HG02970 (cell line): ENCODE measurements around the gene DOCK3.

Experiments used
- ATAC-seq: cut with Tn5 transposase; IDR thresholded peaks from one replicate; pipeline ENCODE4 v1.9.1; 2021; ENCODE audit warnings: mild to moderate bottlenecking, moderate library complexity, moderate number of reproducible peaks; ENCODE audit not compliant: unreplicated experiment, low FRiP score

The DOCK3 gene

DNA sequence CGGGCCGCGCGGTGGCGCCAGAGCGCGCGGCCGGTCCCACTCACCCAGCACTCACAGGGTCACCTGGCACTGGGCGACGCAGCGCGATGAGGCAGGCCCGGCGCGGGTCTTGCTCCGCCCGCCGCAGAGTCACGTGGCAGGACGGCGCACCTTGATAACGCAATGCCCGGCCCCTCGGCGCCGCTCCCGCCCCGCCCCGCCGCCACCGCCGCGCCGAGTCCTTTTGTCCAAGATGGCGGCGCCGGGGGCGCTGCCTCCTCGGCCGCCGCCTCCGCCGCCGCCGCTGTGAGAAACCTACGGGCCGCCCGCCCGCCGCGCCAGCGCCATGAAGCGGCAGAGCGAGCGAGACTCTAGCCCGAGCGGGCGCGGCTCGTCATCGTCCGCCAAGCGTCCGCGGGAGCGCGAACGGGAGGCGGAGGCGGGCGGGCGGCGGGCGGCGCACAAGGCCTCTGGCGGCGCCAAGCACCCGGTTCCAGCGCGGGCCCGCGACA is 716.4 kb downstream of the DOCK3 start, which contains the start of gene RBM15B:
Gene RBM15B, plus strand, starts transcription at position 211 of the 491 bp plus-strand sequence. Its CDS starts 115 bp downstream, at position 326.
- peak; percentile 91 for ATAC-seq

DNA sequence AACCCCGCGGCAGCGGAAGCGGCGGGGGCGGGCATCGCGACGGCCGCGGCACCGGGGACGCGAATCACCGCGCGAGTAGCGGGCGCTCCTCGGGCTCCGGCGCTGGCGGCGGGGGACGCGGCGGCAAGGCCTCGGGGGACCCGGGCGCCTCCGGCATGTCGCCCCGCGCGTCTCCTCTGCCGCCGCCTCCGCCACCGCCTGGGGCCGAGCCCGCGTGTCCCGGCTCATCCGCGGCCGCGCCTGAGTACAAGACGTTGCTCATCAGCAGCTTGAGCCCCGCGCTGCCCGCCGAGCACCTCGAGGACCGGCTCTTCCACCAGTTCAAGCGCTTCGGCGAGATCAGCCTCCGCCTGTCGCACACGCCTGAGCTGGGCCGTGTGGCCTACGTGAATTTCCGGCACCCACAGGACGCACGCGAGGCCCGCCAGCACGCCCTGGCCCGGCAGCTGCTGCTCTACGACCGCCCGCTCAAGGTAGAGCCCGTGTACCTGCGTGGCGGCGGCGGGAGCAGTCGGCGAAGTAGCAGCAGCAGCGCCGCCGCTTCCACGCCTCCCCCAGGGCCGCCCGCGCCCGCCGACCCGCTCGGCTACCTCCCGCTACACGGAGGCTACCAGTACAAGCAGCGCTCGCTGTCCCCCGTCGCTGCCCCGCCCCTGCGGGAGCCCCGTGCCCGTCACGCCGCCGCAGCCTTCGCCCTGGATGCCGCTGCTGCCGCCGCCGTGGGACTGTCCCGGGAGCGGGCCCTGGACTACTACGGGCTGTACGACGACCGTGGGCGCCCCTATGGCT is 717.0 kb downstream of the DOCK3 start:
- peak; percentile 21 for ATAC-seq

DNA sequence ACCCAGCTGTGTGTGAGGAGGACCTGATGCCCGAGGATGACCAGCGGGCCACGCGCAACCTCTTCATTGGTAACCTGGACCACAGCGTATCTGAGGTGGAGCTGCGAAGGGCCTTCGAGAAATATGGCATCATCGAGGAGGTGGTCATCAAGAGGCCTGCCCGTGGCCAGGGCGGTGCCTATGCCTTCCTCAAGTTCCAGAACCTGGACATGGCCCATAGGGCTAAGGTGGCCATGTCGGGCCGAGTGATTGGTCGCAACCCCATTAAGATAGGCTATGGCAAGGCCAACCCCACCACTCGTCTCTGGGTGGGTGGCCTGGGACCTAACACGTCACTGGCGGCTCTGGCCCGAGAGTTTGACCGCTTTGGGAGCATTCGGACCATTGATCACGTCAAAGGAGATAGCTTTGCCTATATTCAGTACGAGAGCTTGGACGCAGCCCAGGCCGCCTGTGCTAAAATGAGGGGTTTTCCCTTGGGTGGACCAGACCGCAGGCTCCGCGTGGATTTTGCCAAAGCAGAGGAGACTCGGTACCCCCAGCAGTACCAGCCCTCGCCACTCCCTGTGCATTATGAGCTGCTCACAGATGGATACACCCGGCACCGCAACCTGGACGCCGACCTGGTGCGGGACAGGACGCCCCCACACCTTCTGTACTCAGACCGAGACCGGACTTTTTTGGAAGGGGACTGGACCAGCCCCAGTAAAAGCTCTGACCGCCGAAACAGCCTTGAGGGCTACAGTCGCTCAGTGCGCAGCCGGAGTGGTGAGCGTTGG is 717.8 kb downstream of the DOCK3 start:
- ATAC-seq, result no peak

DNA sequence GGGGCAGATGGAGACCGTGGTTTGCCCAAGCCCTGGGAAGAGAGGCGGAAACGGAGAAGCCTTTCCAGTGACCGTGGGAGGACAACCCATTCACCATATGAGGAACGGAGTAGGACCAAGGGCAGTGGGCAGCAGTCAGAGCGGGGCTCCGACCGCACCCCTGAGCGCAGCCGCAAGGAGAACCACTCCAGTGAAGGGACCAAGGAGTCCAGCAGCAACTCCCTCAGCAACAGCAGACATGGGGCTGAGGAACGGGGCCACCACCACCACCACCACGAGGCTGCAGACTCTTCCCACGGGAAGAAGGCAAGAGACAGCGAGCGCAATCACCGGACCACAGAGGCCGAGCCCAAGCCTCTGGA is 718.4 kb downstream of the DOCK3 start:
- ATAC-seq, result no peak

DNA sequence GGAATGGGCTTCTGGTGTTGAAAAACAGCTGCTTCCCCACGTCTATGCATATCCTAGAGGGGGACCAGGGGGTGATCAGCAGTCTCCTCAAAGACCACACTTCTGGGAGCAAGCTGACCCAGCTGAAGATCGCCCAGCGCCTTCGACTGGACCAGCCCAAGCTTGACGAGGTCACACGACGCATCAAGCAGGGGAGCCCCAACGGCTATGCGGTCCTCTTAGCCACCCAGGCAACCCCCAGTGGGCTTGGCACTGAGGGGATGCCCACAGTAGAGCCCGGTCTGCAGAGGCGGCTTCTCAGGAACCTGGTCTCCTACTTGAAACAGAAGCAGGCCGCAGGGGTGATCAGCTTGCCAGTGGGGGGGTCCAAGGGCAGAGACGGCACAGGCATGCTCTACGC is 718.8 kb downstream of the DOCK3 start:
- no peak for ATAC-seq

DNA sequence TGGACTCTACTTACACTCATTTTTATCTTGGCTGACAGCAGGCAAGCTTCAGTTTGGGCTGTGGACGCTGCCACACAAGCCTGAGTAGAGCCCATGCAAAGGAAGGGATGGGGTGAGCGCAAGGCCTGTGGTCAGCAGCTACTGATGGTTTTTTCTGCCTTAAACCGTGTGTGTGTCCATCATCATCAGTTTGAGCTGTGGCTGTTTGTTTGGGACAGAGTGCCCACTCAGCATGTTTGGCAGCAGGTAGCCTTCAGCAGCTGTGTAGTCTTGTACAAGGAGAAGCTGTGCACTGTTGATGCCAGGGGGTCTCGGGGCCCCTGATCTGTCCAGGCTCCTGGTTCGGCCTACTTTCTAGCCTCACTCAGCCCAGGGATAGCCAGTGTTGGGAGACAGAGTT is 719.8 kb downstream of the DOCK3 start:
- ATAC-seq, result no peak

DNA sequence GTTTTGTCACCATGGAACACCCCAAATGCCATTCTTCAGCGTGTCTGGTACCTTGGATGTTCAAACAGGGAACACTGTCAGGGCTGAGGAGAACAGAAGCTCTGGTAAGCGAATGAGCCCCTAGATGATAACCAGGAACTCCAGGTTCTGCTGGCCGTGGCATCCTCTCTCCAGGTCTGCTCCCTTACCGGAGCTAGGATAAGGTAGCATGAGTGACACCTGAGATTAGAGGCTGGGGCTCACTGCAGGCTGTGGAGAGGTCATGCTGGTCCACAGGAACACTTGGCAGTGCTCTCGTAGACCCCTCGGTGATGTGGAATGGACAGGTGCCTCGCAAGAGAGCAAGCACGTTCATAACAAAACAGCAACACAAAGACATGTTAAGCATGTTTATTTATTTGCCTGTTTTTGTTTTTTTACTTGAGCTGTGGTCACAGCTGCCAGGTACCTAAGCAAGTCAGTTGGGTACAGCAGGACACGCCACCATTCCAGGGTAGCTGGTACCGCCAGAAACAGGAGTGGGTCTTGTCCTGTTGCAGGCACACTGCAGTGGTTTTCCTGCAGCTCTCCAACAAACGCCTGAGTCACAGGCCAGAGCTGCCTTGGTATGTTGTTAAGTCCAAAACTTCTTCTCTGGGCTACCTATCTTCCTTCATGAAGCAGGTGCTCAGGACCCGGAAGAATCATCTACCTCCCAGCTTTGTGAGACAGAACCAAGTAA is 720.9 kb downstream of the DOCK3 start:
- no peak for ATAC-seq

DNA sequence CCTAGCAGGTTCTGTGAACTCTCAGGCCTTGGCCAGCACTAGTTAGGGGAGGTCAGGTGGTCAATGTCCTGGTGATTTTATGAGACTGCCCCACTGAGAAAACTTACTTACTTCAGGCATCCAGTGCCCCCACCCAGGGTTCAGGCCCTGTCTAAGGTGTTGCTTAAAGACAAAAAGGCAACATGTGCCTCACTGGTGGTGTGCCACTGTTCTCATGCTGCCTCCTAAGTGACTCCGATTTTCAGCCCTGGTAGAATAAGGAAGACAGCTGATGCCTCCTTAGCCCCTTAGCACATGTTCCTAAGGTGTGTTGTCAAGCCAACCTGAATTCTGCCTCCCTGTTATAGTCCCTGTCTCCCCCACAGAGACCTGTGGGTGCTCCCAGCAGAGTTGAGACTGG is 721.7 kb downstream of the DOCK3 start:
- ATAC-seq, result no peak

DNA sequence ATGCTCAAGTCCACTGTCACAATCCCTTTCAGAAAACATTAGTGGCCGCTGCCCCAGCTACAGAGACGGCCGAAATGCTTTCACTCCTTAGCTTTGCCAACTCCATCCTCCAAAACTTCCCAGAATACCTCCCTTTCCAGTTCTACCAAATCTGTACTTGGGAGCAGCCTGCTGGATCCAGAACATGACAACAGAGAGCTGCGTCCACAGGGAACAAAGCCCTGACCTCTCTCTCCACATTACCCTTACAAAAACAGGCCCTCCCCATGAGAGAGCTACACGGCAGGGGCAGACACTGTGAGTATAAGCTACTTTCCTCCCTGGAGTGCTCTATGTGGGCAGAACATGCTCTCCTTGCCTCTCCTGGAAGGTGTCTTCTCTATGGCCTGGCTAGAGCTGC is 722.7 kb downstream of the DOCK3 start:
- ATAC-seq, result no peak

DNA sequence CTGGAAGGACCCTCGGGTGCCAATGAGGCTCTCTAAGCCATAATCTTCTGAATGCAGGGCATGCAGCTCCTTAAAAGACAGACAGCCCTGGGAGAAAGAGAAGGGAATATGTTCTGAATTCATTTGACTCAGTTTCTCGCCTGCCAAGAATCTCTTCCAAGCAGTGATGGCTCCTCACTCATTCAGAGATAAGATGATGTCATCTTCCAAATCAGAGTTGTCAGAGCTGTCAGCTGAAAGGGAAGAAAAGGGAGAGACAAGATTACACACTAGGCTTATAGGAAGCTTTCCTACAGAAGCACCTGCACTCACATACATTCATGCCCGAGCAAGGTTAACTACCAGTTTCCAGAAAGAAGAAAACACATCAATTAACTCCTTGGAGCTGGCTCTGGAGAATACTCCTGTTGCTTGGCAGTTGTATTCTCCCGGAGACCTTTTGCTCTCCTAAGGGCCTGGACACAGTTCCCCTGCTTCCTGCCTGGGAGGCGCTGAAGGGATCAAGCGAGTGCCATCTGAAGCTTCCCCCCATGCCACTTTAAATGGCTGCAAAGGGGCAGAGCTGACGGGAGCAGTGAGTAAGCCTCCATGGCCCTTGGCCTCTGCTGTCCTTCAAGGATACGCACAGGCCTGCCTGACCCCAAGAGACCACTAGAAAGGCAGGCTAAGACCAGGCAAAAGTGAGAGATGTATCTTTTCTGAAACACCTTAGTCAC is 724.0 kb downstream of the DOCK3 start:
- ATAC-seq, result no peak

DNA sequence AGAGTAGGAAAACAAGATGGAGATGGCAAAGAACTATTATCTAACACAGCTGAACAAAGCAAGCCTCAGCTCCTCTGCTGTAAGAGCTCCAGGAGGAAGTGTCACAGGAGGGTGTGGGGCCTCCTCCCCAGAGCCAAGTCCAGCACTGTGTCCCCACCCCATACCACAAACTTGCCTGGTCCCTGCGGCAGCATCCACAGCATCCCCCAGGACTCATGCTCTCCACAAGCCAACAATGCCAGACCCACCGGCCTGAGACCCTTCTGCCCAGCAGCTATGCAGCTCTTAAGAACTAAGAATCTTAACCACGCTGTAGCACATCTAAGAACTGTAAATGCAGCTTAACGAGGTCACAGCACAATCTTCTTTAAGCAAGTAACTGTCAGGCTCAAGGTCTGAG is 725.4 kb downstream of the DOCK3 start:
- no peak for ATAC-seq

DNA sequence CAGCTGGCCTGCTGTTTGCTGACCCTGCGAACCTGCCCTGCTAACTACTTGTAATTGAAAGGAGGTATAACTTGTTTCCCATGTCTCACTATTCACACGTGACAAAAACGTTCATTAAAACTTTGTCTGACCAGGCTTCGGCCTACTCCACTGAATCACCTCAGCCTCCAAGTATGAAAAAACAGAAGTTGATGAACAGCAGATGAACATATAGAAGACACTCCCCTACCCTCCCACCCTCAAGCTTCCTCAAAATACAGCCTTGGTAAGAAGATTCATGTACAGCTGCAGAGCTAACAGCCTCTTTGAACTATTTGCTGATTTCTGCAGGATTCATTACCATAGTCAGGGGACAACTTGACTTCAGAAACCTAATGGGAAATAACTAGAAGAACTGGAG is 727.0 kb downstream of the DOCK3 start:
- ATAC-seq, result no peak

DNA sequence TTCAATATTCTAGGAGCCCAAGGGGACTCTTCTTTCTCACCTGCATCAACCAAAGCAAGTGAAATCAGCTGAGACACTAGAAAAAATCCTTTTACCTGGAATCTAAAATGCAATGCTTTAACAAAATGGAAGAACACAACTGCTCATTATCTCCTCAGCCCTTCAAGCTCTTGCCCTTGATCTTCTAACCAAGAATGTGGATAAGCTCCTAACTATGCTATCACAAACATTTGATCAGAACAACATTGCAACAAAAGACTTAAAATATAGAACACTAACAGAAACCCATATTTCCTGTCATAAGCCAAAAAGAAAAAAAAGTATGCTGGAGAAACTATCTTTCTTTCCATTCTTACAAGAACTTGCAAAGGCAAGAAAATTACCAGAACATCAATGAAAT is 728.9 kb downstream of the DOCK3 start:
- no peak for ATAC-seq

DNA sequence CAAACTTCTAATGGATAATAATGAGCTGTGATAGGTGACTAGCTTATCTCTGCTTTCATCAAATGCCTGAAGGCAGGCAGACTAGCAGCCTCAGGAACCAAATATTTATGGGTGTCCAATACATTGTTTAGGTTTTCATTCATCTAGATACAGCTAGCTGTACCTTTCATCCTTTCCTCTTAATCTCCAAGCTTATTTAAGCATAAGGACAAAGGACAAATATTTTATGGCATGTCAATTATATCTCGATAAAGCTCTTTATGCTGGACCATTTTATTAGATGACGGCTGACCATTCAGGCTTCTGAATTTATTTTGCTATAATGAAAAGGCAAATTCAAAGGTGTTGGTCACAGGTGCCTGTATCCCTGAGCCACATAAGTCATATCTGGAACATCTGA is 733.3 kb downstream of the DOCK3 start:
- ATAC-seq, result no peak

DNA sequence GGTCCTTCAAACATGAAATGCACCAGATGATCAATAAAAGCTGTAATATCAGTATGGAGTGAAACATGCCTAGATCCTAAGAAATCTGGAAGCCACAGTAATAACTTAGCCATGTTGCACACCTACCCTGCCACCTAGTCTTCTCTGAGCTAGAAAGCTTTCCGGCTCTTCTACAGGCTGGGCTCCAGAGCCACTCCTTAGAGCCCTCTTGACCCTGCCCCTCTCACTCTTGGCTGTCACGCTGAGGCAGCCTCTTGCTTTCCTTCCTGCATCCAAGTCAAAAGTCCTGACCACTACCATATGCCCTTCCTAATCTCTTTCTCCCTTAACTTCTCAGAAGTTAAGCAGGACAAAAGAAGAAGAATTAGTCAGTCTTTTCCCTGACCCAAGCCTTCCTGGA is 734.1 kb downstream of the DOCK3 start:
- ATAC-seq, result no peak

DNA sequence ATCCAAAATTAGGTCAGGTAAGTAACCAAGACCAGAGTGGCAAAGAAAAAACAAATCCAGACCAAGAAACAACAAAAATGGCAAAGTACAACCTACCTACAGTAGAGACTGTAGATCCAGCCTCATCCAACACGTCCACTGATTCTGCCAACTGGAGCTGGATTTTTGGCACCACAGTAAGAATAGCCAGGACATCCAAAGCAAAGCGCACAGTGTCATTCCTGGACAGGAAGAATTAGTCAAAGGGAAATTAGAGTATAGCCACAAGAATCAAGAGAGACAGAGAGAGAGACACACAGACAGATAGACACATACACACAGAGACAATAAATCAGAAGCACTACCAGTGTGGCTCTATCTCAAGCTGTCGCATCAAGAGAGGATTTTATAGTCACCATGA is 747.5 kb downstream of the DOCK3 start:
- ATAC-seq, result no peak

DNA sequence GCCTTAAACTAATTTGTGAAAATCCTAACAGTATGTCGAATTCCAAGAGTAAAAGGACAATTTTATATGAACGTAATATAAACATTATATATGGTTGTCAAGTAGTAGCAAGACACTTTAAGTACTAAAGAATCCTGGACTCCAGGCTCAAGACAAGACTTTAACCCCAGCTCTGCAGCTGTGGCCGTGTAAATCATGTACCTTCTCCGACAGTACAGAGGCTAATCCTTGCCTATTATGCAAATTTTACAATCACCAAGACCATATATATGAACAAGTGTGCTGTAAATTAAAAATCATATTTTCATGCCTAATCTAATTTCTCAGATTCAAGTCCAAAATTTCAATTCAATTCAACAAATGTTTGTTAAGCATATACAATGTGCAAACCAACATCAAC is 752.2 kb downstream of the DOCK3 start:
- no peak for ATAC-seq

DNA sequence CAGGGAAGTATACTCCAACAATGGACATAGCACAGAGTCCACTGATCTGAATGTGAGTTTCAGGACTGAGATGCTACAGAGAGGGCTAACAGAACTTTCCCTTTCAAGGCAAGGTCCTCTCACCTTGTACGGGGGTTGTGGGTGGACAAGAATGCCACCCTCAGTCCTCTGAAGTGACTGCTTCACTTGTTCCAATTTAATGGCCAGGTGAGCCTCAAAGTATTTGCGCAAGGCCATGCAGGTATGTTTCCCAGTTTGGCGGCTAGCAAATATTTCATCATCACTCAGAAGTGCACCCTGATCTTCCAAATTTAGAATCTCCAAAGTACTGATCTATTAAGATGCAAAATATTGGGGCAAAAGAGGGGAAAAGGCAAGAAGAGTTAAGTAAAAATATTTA is 754.4 kb downstream of the DOCK3 start:
- ATAC-seq, result no peak
